HG03135 (cell line): ENCODE data around the gene F2RL3.

Experiments used
- ATAC-seq: cut with Tn5 transposase; IDR thresholded peaks from one replicate; pipeline ENCODE4 v1.9.1; 2021; ENCODE audit warnings: mild to moderate bottlenecking, moderate library complexity; ENCODE audit not compliant: unreplicated experiment

The F2RL3 gene

GRCh38 chr19:16892868-16893685, 4.3 kb downstream of the F2RL3 start:
- ATAC-seq, result no peak

- no peak for ATAC-seq
These were observed 4.8 kb downstream of the F2RL3 start for GRCh38 chr19:16893686-16893989.

GRCh38 chr19:16894080-16894479, 5.3 kb downstream of the F2RL3 start:
- no peak for ATAC-seq

GRCh38 chr19:16895467-16896145, 6.8 kb downstream of the F2RL3 start:
- no peak for ATAC-seq

- ATAC-seq, result no peak
These were observed 7.6 kb downstream of the F2RL3 start for GRCh38 chr19:16896146-16897028.

GRCh38 chr19:16897029-16897855, 8.4 kb downstream of the F2RL3 start:
- ATAC-seq, result peak; percentile 43

- no peak for ATAC-seq
These were observed 9.0 kb downstream of the F2RL3 start for GRCh38 chr19:16897856-16898161.

- no peak for ATAC-seq
These were observed 9.7 kb downstream of the F2RL3 start for GRCh38 chr19:16898361-16899015.

- ATAC-seq, result no peak
These were observed 10.8 kb downstream of the F2RL3 start for GRCh38 chr19:16899566-16900075.

GRCh38 chr19:16901491-16902175, 12.8 kb downstream of the F2RL3 start:
- no peak for ATAC-seq

GRCh38 chr19:16902545-16902944, 13.7 kb downstream of the F2RL3 start:
- ATAC-seq, result no peak

GRCh38 chr19:16903347-16903746, 14.5 kb downstream of the F2RL3 start:
- ATAC-seq, result no peak

- ATAC-seq, result no peak
These were observed 15.8 kb downstream of the F2RL3 start for GRCh38 chr19:16904599-16904998.

GRCh38 chr19:16908759-16909158, 20.0 kb downstream of the F2RL3 start:
- ATAC-seq, result no peak

GRCh38 chr19:16911046-16911445, 22.2 kb downstream of the F2RL3 start:
- no peak for ATAC-seq

GRCh38 chr19:16912780-16913179, 24.0 kb downstream of the F2RL3 start:
- ATAC-seq, result no peak

GRCh38 chr19:16914421-16914820, 25.6 kb downstream of the F2RL3 start:
- no peak for ATAC-seq

- ATAC-seq, result no peak
These were observed 26.3 kb downstream of the F2RL3 start for GRCh38 chr19:16915135-16915534.

- no peak for ATAC-seq
These were observed 26.9 kb downstream of the F2RL3 start for GRCh38 chr19:16915734-16916133.

GRCh38 chr19:16917401-16917800, 28.6 kb downstream of the F2RL3 start:
- ATAC-seq, result no peak
